DND-41 (cell line): Measurements from ENCODE around the gene ST8SIA4.

ENCODE experiments used
- ATAC-seq: fragments of 200-7000 bp; cut with Tn5 transposase; 3 replicates; pipeline ENCODE4 v1.9.1; 2021; ENCODE audit warnings: low read depth; ENCODE audit not compliant: insufficient read depth
- DNase-seq: peaks from one replicate; pipeline ENCODE4 v3.0.0-alpha.2; 2020
- H2AFZ ChIP-seq: 2 replicates; pipeline ENCODE4 v1.6.0; 2012; ENCODE audit warnings: low read depth, low read length
- H3K27ac ChIP-seq: 2 replicates; pipeline ENCODE4 v1.5.1; 2012; ENCODE audit warnings: low read length, inconsistent platforms
- H3K27me3 ChIP-seq: fragments of 200-600 bp; sonication (generic); 2 replicates; pipeline ENCODE4 v1.6.0; 2012; ENCODE audit warnings: low read length, mild to moderate bottlenecking, inconsistent platforms; ENCODE audit not compliant: insufficient read depth, poor library complexity
- H3K36me3 ChIP-seq: 2 replicates; pipeline ENCODE4 v1.5.1; 2012; ENCODE audit warnings: low read length, inconsistent platforms; ENCODE audit not compliant: insufficient read depth
- H3K4me1 ChIP-seq: 2 replicates; pipeline ENCODE4 v1.5.1; 2012; ENCODE audit warnings: mild to moderate bottlenecking, low read length; ENCODE audit not compliant: insufficient read depth
- H3K4me2 ChIP-seq: 2 replicates; pipeline ENCODE4 v1.6.0; 2012; ENCODE audit warnings: mild to moderate bottlenecking, moderate library complexity, low read length, inconsistent platforms; ENCODE audit not compliant: insufficient read depth
- H3K4me3 ChIP-seq, 2 experiments: fragments of 200-600 bp in 1 of 2; shearing (Covaris generic) in 1 of 2; 2 replicates each; pipeline ENCODE4 v1.5.1; 2012 to 2016; ENCODE audit warnings: inconsistent platforms in 2 of 2, low read length in 2 of 2, mild to moderate bottlenecking in 2 of 2, low read depth in 1 of 2, moderate library complexity in 1 of 2
- H3K79me2 ChIP-seq: 2 replicates; pipeline ENCODE4 v1.6.0; 2012; ENCODE audit warnings: low read length, inconsistent platforms; ENCODE audit not compliant: insufficient read depth
- H3K9ac ChIP-seq: 2 replicates; pipeline ENCODE4 v1.6.0; 2012; ENCODE audit warnings: low read depth, mild to moderate bottlenecking, inconsistent platforms, low read length, moderate library complexity
- H3K9me3 ChIP-seq: 2 replicates; pipeline ENCODE4 v1.5.1; 2012; ENCODE audit warnings: low read length, moderate library complexity, mild to moderate bottlenecking, inconsistent platforms; ENCODE audit not compliant: insufficient read depth, severe bottlenecking
- H4K20me1 ChIP-seq: 2 replicates; pipeline ENCODE4 v1.6.0; 2012; ENCODE audit warnings: low read length; ENCODE audit not compliant: insufficient read depth
- EZH2 ChIP-seq: IDR thresholded peaks from 3 replicates; pipeline ENCODE4 v1.6.1; 2012; ENCODE audit warnings: borderline replicate concordance, low read depth, mild to moderate bottlenecking, moderate library complexity, low read length, inconsistent platforms; ENCODE audit not compliant: severe bottlenecking
- TF ChIP-seq, protein P1 (sequence below): IDR thresholded peaks from 2 replicates; pipeline ENCODE4 v1.5.1; 2012; ENCODE audit warnings: borderline replicate concordance, low read length, moderate library complexity, mild to moderate bottlenecking; ENCODE audit not compliant: poor library complexity, severe bottlenecking; ENCODE audit errors: extremely low read depth

Gene ST8SIA4

DNA sequence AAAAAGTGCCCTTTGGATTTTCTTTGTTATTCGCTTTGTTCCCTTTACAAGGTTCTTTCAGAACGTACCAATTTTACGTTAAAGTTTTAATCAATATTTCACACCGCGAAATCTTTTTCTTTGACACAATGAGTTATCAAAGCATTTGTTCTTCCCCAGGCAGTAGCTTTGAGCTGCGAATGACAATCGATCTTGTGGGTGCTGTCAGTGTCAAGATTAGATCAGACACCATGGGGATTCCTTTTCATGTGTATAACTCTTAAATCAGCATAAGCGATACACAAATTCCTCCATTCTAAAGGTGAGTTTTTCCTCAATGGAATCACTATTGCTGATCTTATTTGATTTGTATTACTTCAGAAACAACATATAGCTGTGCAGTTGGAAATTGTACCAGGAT is 145.5 kb downstream of the ST8SIA4 start:
- TF ChIP-seq, protein P1, sequence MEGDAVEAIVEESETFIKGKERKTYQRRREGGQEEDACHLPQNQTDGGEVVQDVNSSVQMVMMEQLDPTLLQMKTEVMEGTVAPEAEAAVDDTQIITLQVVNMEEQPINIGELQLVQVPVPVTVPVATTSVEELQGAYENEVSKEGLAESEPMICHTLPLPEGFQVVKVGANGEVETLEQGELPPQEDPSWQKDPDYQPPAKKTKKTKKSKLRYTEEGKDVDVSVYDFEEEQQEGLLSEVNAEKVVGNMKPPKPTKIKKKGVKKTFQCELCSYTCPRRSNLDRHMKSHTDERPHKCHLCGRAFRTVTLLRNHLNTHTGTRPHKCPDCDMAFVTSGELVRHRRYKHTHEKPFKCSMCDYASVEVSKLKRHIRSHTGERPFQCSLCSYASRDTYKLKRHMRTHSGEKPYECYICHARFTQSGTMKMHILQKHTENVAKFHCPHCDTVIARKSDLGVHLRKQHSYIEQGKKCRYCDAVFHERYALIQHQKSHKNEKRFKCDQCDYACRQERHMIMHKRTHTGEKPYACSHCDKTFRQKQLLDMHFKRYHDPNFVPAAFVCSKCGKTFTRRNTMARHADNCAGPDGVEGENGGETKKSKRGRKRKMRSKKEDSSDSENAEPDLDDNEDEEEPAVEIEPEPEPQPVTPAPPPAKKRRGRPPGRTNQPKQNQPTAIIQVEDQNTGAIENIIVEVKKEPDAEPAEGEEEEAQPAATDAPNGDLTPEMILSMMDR = no peak
- no peak for TF ChIP-seq EZH2
- ATAC-seq = no peak
- Histone ChIP-seq H3K4me3 (no peak overlapping the region), H3K79me2 (no peaks in the 10 kb centered on the region), H3K27me3 (no peaks in the 10 kb centered on the region), H3K4me2 (no peak overlapping the region), H3K9me3 (no peaks in the 10 kb centered on the region), H3K36me3 (no peaks in the 10 kb centered on the region), H3K27ac (no peak overlapping the region), H2AFZ (no peak overlapping the region), H4K20me1 (no peaks in the 10 kb centered on the region), H3K4me1 (no peaks in the 10 kb centered on the region), H3K9ac (no peak overlapping the region)
- DNase-seq = no peak
